ENCODE data around the gene NHS. TPM values are rescaled to one million over a fixed set of nuclear protein-coding genes. Genes with fewer than 3 reads are reported as not detected.

NHS gene
- total and polyA plus RNA-seq, 10 donors = 0.32 to 3.1 (median 2.1) TPM

DNA sequence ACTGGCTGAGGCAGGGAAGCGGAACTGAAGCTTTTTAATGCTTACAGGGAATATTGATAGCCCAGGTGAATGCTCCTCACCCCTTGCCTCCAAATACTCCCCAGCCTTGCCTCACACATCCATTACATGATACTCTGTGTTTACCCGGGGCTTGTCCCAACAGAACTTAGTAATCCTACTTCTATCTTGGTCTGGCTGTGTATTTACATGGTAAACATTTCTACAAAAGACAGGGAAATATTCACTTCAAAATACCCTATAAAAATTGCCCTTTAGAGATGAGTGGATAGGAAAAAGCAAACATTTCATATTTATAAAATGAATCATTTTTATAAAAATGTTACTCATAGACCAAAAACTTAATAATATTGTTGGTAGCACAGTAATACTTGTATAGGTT, 120.1 kb downstream of the NHS start:
- no peak for DNase-seq
- WGBS, 5 donors = 78 to 93% (median 88%) methylated on average over 2 of the region's 2 CpGs
- H3K4me1 ChIP-seq = no peaks in the 10 kb centered on the region
- no peak for TF ChIP-seq CTCF (IDR thresholded peaks at IDR 0.05 in 8 of 11, conservative IDR thresholded peaks at IDR 0.05 in 3 of 11)
- H3K36me3 ChIP-seq = no peaks in the 10 kb centered on the region
- intact Hi-C loops (cut with DNase I; ENCODE audit: low total_unique reads) = no loop called here
- no peak overlapping the region for H3K27ac ChIP-seq
- H3K27me3 ChIP-seq (replicated peaks in 1 of 7) = peaks cover 0 to 7% (median 0%) of the 10 kb centered on the region in 7 donors
- no peak overlapping the region for H3K4me3 ChIP-seq
- H3K9me3 ChIP-seq = peaks cover 0 to 3% (median 0%) of the 10 kb centered on the region in 8 donors

DNA sequence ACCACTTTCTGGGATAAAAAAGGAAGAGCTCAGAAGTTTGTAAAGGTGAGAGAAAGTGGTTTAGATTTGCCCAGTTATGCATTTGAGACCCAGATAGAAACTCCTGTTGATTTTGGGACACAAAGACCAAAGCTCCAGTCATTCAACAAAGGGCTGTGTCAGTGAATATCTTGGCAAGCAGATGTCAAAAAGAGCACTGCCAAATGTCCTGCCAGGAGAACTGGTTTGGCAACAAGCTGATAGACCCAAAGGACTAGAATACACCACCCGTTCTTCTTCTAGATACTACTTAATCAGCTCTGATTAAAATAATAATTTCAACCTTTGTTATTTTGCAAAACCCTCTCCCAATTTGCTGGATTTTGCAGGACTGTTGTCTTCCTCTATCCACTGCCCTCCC, 121.4 kb downstream of the NHS start:
- H3K4me1 ChIP-seq = no peaks in the 10 kb centered on the region
- 57 to 76% (median 63%) methylated on average over 1 of the region's 1 CpG for WGBS, 5 donors
- H3K36me3 ChIP-seq = no peaks in the 10 kb centered on the region
- intact Hi-C loops (cut with DNase I; ENCODE audit: low total_unique reads) = no loop called here
- H3K27ac ChIP-seq = no peak overlapping the region
- H3K4me3 ChIP-seq = no peak overlapping the region
- no peaks in the 10 kb centered on the region for H3K9me3 ChIP-seq
- TF ChIP-seq POLR2A (IDR thresholded peaks at IDR 0.05) = no peak
- TF ChIP-seq POLR2AphosphoS5 (IDR thresholded peaks at IDR 0.05) = no peak
- TF ChIP-seq CTCF (IDR thresholded peaks at IDR 0.05 in 8 of 11, conservative IDR thresholded peaks at IDR 0.05 in 3 of 11) = no peak
- H3K27me3 ChIP-seq (replicated peaks in 1 of 7) = peaks cover 0 to 7% (median 0%) of the 10 kb centered on the region in 7 donors
- no peak for DNase-seq

DNA sequence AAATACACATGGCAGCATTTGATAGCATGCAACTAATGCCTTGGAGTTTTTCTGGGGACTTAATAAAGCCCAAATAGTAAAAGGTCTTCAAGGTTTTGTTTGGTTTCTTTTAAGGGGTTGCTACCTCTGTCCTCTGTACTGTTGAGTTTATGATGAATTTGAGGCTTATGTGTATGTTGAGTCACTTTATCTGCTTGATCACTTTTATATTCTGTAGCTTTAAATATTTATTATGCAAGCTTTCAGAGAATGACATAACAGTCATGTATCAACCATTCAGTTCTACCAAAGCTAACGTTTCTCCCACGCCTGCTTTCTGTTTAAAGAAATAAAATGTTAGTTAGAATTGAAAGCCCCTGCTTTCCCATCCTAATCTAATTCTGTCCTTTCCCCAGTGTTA, 122.2 kb downstream of the NHS start:
- DNase-seq = no peak
- no peak overlapping the region for H3K4me3 ChIP-seq
- TF ChIP-seq CTCF (IDR thresholded peaks at IDR 0.05 in 8 of 11, conservative IDR thresholded peaks at IDR 0.05 in 3 of 11) (no peak), POLR2AphosphoS5 (IDR thresholded peaks at IDR 0.05) (no peak), POLR2A (IDR thresholded peaks at IDR 0.05) (no peak)

GRCh38 chrX:17499512-17499911, 124.5 kb downstream of the NHS start:
- TF ChIP-seq CTCF (IDR thresholded peaks at IDR 0.05 in 8 of 11, conservative IDR thresholded peaks at IDR 0.05 in 3 of 11) = no peak
- no peak for TF ChIP-seq POLR2AphosphoS5 (IDR thresholded peaks at IDR 0.05)
- TF ChIP-seq POLR2A (IDR thresholded peaks at IDR 0.05) = no peak
- DNase-seq = no peak
- H3K4me1 ChIP-seq = no peaks in the 10 kb centered on the region
- H3K4me3 ChIP-seq = no peak overlapping the region
- no peaks in the 10 kb centered on the region for H3K36me3 ChIP-seq
- WGBS, 5 donors = 84 to 97% (median 87%) methylated on average over 4 to 5 of the region's 5 CpGs
- intact Hi-C loops (cut with DNase I; ENCODE audit: low total_unique reads) = no loop called here
- no peaks in the 10 kb centered on the region for H3K9me3 ChIP-seq
- H3K27ac ChIP-seq = no peak overlapping the region
- peaks cover 0 to 7% (median 0%) of the 10 kb centered on the region in 7 donors for H3K27me3 ChIP-seq (replicated peaks in 1 of 7)

More for the DNA sequence above, 122.2 kb downstream of the NHS start:
- Histone ChIP-seq H3K9me3 (no peaks in the 10 kb centered on the region), H3K36me3 (no peaks in the 10 kb centered on the region), H3K27me3 (replicated peaks in 1 of 7) (peaks cover 0 to 7% (median 0%) of the 10 kb centered on the region in 7 donors), H3K4me1 (no peaks in the 10 kb centered on the region), H3K27ac (no peak overlapping the region)
- intact Hi-C loops (cut with DNase I; ENCODE audit: low total_unique reads) = no loop called here
- WGBS, 5 donors = 56 to 82% (median 71%) methylated on average over 2 of the region's 2 CpGs
